ENCODE results near the gene DYRK1A. TPM values are rescaled to one million over a fixed set of nuclear protein-coding genes. Genes with fewer than 3 reads are reported as not detected.

Gene DYRK1A
- total RNA-seq, 1 donor: 316 TPM

DNA sequence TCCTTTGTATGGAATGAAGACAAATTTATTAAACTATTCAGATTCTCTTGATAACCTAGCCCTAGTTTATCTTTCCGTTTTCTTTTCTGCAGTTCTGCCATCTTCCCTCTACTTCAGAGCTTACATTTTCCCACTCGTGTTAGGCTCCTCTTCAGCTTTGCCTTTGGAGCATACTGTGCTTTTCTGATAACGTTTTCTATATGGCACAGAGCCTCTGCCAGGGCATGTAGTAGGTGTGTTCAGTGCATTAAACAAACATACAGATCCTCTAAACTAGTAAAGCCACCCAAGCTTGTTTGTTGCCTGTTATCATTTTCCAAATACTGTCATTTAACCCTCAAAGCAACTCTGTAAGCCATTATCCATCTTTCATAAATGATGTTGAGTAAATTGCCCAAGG, 25.1 kb downstream of the DYRK1A start:
- Histone ChIP-seq H3K4me1 (ENCODE audit: insufficient read depth, low read length) (peaks cover 71% of the 10 kb centered on the region), H3K27me3 (ENCODE audit: insufficient read depth, low read length) (no peaks in the 10 kb centered on the region), H3K9me3 (ENCODE audit: low read depth, low read length) (no peaks in the 10 kb centered on the region), H3K4me3 (ENCODE audit: low read length) (no peak overlapping the region)

DNA sequence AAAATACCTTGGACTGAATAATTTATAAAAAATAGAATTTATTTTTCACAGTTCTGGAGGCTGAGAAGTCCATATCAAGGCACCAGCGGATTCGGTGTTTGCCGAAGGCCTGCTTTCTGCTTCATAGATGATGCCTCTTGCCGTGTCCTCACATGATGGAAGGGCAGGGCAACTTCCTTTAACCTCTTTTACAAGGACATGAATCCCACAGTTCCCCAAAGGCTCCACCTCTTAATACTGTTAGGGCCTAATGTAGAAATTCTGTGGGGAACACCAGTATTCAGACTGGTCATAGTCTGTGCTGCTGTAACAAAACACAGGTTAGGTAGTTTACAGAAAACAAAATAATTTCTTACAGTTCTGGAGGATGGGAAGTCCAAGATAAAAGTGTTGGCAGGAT, 25.9 kb downstream of the DYRK1A start:
- peaks cover 73% of the 10 kb centered on the region for H3K4me1 ChIP-seq (ENCODE audit: insufficient read depth, low read length)
- H3K27me3 ChIP-seq (ENCODE audit: insufficient read depth, low read length): no peaks in the 10 kb centered on the region
- H3K9me3 ChIP-seq (ENCODE audit: low read depth, low read length): no peaks in the 10 kb centered on the region

DNA sequence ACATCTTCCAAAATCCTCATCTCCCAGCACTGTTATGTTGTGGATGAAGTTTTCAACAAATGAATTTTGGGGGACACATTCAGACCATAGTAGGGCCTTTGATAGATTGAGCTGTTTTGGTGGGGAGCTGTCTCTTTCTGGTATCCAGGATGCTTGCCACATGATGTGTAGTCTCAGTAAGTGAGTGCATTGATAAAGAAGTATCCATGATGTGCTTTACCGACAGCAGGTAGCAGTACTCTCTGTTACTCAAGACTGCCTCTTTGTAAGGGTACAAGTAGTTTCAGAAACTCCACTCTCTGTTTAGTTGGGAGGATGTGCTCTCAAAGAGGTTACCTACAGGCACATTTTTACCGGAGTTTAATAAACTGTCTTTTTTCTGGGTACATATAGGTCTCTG, 26.5 kb downstream of the DYRK1A start:
- H3K4me1 ChIP-seq (ENCODE audit: insufficient read depth, low read length): peaks cover 77% of the 10 kb centered on the region
- no peaks in the 10 kb centered on the region for H3K27me3 ChIP-seq (ENCODE audit: insufficient read depth, low read length)
- H3K9me3 ChIP-seq (ENCODE audit: low read depth, low read length): no peaks in the 10 kb centered on the region
- no peak overlapping the region for H3K4me3 ChIP-seq (ENCODE audit: low read length)

More for the DNA sequence above, 25.9 kb downstream of the DYRK1A start:
- H3K4me3 ChIP-seq (ENCODE audit: low read length): no peak overlapping the region

DNA sequence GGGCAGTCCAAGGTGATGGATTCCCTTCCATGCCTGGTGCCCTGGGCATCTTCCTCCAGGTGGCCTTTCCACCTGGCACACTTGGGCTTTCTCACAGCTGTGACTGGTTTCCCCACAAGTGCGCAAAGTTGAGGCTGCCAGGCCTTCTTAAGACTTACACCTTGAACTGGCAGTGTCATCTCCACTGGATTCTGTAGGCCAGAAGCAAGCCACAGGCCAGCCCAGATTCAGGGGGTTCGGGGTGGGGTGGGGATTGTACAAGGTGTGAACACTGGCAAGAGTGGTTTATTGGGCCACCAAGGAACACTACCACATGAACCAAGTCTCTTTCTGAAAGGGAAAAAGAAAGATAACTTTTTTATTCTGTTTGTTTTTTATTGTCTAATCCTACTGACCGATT, 27.2 kb downstream of the DYRK1A start:
- Histone ChIP-seq H3K4me1 (ENCODE audit: insufficient read depth, low read length) (peaks cover 73% of the 10 kb centered on the region), H3K4me3 (ENCODE audit: low read length) (no peak overlapping the region), H3K27me3 (ENCODE audit: insufficient read depth, low read length) (no peaks in the 10 kb centered on the region), H3K9me3 (ENCODE audit: low read depth, low read length) (no peaks in the 10 kb centered on the region)

DNA sequence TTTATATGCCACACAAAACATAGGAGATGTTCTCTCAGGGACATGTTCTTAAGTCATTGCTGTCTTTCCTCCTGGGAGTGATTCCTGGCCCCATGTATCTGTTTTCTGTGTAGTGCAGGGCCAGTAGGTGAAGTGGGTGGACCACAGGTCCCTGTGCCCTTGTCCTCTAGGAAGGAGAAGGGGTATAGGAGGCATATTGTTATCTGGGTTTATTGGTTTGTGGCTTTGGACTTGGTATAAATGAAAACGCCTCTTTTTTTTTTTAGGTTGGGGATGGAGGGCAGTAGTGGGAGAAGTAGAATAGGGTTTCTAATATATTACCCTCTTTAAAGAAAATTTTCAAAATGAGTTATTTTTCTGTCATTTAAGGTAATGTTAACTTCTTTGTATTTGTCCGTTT, 29.4 kb downstream of the DYRK1A start:
- Histone ChIP-seq H3K27me3 (ENCODE audit: insufficient read depth, low read length) (no peaks in the 10 kb centered on the region), H3K9me3 (ENCODE audit: low read depth, low read length) (no peaks in the 10 kb centered on the region), H3K4me1 (ENCODE audit: insufficient read depth, low read length) (peaks cover 63% of the 10 kb centered on the region), H3K4me3 (ENCODE audit: low read length) (no peak overlapping the region)

DNA sequence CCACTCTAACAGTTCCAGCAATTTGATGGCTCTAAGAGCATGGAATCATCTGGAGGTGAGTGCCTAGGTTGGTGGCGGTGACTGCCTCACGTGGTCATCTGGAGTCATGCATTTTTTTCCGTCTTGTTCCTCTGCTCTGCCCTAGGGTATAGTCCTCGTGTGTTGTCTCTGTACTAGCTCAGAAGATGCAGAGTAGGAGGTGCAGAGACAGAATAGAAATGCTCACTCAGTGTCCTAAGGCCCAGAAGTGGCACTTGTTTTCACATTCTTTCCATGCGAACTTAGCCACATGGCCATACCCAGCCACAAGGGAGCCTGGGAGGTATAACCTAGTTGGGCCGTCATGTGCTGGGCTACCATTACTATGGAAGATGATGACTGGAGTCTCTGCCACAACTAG, 30.3 kb downstream of the DYRK1A start:
- peaks cover 2% of the 10 kb centered on the region for H3K9me3 ChIP-seq (ENCODE audit: low read depth, low read length)
- no peak overlapping the region for H3K4me3 ChIP-seq (ENCODE audit: low read length)
- H3K4me1 ChIP-seq (ENCODE audit: insufficient read depth, low read length): peaks cover 61% of the 10 kb centered on the region
- no peaks in the 10 kb centered on the region for H3K27me3 ChIP-seq (ENCODE audit: insufficient read depth, low read length)

DNA sequence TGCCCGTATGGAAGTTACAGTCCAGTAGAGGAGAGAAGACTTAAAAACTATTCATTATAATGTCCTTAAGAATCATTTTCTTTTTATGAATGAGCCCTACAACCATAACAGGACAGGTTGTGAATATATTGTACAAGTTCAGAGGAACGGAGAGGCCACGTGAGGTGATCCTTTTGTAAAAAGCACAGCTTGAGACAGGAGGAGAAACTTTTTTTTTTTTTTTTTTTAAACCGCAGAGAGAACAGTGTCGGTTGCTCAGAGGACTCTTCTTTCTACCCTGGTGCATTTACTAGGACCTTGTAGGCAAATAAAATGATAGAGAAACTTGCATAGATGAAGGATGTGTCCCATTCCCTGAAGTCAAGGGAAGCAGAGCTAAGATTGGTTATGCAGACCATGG, 32.1 kb downstream of the DYRK1A start:
- H3K9me3 ChIP-seq (ENCODE audit: low read depth, low read length): peaks cover 9% of the 10 kb centered on the region
- H3K4me3 ChIP-seq (ENCODE audit: low read length): no peak overlapping the region
- H3K27me3 ChIP-seq (ENCODE audit: insufficient read depth, low read length): no peaks in the 10 kb centered on the region
- peaks cover 47% of the 10 kb centered on the region for H3K4me1 ChIP-seq (ENCODE audit: insufficient read depth, low read length)

DNA sequence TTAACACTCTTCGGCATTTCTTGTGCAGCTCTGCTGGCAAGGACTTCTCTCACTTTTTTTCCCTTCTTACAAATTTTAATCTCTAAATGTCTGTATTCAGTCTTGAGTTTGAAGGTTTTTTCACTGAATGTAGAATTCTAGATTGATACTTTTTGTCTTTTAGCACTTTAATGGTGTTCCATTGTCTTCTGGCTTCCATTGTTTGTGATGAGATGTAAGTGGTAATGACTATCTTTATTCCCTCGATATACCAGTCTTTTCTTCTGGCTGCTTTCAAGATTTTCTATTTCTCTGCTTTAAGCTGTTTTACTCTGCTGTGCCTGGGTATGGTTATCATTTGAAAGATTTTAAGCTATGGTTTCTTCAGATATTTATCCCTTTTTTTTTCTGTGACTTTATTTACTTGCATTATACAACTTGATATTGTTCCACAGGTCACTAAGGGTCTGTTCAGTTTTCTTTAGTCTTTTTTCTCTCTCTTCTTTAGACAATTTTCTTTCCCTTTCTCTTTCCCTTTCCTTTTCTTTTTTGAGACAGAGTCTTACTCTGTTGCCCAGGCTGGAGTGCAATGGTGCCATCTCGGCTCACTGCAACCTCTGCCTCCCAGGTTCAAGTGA, 35.8 kb downstream of the DYRK1A start:
- peaks cover 49% of the 10 kb centered on the region for H3K4me1 ChIP-seq (ENCODE audit: insufficient read depth, low read length)

DNA sequence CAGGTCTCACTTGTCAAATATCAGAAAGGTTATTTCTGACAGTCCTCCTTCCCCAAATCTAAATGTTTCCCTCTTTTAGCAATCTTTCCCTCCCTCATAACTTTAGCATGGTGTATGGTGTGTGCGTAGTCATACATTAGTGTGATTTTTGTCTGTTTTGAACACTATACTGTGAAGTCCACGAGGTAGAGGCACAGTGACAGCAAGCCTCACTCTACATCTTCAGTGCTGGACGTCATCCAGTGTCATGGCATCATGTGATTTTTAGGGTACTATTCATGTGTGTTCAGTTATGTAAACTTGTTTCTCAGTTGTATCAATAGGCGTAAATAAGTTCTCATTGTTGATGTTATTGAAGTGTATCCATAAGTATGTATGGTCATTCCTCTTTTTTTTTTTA, 39.1 kb downstream of the DYRK1A start:
- peaks cover 9% of the 10 kb centered on the region for H3K9me3 ChIP-seq (ENCODE audit: low read depth, low read length)
- peaks cover 50% of the 10 kb centered on the region for H3K4me1 ChIP-seq (ENCODE audit: insufficient read depth, low read length)
- H3K4me3 ChIP-seq (ENCODE audit: low read length): no peak overlapping the region
- no peaks in the 10 kb centered on the region for H3K27me3 ChIP-seq (ENCODE audit: insufficient read depth, low read length)

More for the DNA sequence above, 35.8 kb downstream of the DYRK1A start:
- Histone ChIP-seq H3K4me3 (ENCODE audit: low read length) (no peak overlapping the region), H3K9me3 (ENCODE audit: low read depth, low read length) (peaks cover 9% of the 10 kb centered on the region), H3K27me3 (ENCODE audit: insufficient read depth, low read length) (no peaks in the 10 kb centered on the region)

DNA sequence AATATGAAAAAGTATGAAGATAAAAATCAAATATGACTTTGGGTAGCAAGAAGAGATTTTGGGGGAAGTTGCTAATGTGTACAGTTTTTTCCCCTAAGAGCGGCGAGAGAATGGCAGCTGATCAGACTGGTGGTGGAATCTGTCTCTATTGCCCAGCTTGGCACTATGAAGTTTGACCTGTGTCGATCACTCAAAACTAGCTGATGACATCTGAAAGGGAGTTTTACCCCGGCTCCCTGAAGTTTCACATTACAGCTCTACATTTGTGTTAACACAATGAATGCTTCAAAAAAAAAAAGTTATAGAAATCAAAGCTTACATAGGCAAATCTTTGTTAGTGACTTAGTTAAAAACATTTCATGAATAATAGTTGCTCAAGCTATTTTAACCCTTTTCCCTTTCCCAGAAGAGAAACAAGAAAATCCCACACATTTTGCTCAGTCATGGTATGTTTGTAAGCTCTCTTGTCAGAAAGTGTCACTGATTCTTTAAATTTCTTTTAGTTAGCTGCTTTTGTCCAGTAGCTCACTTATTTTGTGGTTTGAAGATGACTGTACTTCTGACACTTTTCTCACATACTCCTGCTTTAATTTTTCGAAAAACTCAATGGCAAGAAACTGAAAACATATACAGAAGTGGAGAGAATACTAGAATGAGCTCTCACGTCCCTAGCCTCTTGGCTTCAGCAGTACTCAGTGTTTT, 41.3 kb downstream of the DYRK1A start:
- Histone ChIP-seq H3K4me3 (ENCODE audit: low read length) (no peak overlapping the region), H3K9me3 (ENCODE audit: low read depth, low read length) (no peaks in the 10 kb centered on the region), H3K4me1 (ENCODE audit: insufficient read depth, low read length) (peaks cover 56% of the 10 kb centered on the region), H3K27me3 (ENCODE audit: insufficient read depth, low read length) (no peaks in the 10 kb centered on the region)

DNA sequence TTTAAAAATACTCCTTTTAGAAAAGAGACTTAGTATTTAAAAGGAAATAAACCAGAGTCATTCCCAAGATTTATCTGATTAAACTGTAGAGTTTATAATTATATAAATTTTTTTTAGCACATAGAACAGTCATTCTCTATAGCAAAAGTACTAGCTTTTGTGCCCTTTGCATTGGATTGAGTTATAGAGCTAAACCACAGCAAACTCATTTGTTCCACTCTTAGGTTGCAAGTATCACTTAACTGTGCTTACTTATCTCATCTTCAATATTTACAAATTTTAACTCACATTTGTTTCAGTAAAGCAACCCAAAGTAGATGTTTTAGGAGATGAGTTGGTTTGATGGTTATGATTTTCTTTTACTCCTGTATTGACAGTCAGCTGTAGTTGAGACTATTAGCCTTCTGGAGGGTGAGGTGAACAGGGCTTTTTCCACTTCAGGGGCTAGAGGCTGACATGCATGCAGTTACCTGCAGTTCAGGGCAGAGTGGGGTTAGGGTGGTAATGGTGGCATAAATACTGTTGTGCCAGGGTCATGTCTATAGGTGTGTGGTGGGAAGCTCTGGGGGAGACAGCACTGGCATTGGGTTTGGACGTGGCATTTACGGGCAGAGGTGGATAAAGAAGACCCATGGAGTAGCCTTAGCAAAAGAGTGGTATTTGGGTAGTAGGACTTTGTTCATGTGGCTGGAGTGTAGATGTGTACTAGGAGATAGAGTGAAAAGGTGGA, 42.1 kb downstream of the DYRK1A start:
- no peak overlapping the region for H3K4me3 ChIP-seq (ENCODE audit: low read length)
- H3K9me3 ChIP-seq (ENCODE audit: low read depth, low read length): no peaks in the 10 kb centered on the region
- no peaks in the 10 kb centered on the region for H3K27me3 ChIP-seq (ENCODE audit: insufficient read depth, low read length)
- H3K4me1 ChIP-seq (ENCODE audit: insufficient read depth, low read length): peaks cover 58% of the 10 kb centered on the region

DNA sequence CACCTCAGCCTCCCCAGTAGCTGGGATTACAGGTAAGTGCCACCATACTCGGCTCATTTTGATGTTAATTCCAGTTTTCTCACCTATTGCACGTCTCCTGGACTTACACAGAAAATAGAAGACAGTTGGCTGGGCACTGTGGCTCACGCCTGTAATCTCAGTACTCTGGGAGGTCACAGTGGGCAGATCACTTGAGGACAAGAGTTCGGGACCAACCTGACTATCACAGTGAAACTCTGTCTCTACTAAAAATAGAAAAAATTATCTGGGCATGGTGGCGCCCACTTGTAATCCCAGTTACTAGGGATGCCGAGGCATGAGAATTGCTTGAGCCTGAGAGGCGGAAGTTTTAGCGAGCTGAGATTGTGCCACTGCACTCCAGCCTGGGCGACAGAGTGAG, 44.1 kb downstream of the DYRK1A start:
- Histone ChIP-seq H3K9me3 (ENCODE audit: low read depth, low read length) (no peaks in the 10 kb centered on the region), H3K27me3 (ENCODE audit: insufficient read depth, low read length) (no peaks in the 10 kb centered on the region), H3K4me1 (ENCODE audit: insufficient read depth, low read length) (peaks cover 62% of the 10 kb centered on the region), H3K4me3 (ENCODE audit: low read length) (no peak overlapping the region)

DNA sequence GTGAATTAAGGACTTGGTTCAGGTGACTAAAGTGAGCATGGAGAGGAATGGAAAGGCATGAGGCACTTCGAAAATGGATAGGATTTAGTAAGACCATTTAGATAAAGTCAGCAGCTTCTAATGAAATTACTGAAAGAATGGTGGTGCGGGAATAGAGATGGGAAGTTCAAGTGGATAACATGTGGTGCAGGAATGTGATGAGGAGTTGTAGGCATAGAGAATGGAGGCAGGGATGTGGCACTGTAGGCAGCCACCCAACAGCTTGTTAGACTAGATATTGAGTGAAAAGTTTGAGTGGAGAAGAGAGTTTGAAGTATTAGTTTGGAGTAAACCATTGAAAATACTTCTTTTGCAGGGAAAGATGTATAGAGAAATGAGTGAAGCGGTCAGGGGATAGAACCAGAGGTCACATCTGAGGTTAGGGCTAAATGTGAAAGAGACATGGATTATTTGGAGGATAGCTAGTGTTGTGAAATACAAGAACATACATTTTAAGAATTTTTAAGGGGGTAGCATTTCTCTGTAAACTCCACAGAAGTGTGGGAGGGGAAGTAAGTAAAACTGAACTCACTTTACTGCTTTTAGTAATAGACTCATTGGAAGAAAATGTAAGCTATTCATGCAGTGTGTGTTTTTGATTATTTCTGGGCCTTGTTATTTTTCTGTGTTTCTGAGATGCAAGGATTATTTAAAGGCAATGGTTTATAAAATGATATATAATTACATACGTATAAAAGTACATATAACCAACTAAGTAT, 46.2 kb downstream of the DYRK1A start:
- Histone ChIP-seq H3K4me1 (ENCODE audit: insufficient read depth, low read length) (peaks cover 53% of the 10 kb centered on the region), H3K4me3 (ENCODE audit: low read length) (no peak overlapping the region), H3K9me3 (ENCODE audit: low read depth, low read length) (no peaks in the 10 kb centered on the region), H3K27me3 (ENCODE audit: insufficient read depth, low read length) (no peaks in the 10 kb centered on the region)

DNA sequence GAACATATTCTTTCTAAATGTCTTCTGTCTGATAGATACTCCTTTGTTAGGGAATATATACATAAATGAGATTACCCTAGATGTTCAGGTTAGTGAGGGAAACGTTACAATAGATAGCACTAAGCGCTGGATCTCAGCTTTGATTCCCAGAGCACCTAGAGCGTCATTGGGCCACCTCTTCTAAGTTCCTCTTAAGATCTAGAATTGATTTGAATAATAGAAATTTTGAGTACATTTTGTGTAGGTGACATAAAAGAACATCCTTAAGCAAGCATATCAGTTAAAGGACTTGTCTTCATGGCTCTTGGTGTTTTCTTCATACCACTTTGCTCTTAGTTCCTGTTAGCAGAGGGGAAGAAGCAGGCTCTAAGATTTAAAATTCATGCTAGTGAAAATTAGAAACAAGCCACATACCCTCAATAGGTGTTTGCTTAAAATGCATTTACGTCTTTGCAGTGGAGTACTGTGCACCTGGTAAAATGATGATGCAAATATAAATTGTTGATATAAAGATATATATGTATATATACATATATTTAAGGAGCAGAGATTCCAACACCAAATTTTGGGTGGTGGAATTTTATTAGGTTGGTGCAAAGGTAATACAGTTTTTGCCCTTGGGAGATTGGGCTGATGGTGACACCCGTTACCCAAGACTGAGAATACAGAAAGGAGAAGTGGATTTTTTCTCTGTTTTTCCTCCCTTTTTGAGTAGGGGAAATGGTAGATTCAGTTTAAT, 47.1 kb downstream of the DYRK1A start:
- no peak overlapping the region for H3K4me3 ChIP-seq (ENCODE audit: low read length)
- H3K27me3 ChIP-seq (ENCODE audit: insufficient read depth, low read length): no peaks in the 10 kb centered on the region
- H3K9me3 ChIP-seq (ENCODE audit: low read depth, low read length): no peaks in the 10 kb centered on the region
- H3K4me1 ChIP-seq (ENCODE audit: insufficient read depth, low read length): peaks cover 50% of the 10 kb centered on the region
